Activated T-cell treated with anti-CD3 and anti-CD28 coated beads, Interleukin-2, amount 50 U/mL, for 1 hour (primary cell): ENCODE data around the gene NIN.
"Not testable (repeated sequence)": the region's sequence is repeated elsewhere in the genome, so short reads cannot be mapped to it uniquely, and the experiment has no call there.

Source experiments
- DNase-seq: peaks from one replicate; pipeline ENCODE4 v3.0.0-alpha.2; 2020

The NIN gene

DNA sequence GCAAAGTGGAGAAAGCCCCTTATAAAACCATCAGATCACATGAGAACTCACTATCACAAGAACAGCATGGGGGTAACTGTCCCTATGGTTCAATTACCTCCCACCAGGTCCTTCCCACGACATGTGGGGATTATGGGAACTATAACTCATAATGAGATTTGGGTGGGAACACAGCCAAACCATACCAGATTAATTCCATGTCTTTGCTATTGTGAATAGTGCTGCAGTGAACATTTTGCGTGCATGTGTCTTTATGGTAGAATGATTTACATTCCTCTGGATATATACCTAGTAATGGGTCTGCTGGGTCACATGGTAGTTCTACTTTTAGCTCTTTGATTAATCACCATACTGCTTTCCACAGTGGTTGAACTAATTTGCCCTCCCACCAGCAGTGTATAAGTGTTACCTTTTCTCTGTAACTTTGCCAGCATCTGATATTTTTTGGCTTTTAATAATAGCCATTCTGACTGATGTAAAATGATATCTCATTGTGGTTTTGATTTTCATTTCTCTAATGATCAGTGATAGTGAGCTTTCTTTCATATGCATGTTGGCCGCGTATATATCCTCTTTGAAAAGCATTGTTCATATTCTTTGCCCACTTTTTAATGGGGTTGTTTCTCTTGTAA, 133.2 kb downstream of the NIN start:
- DNase-seq: no peak

DNA sequence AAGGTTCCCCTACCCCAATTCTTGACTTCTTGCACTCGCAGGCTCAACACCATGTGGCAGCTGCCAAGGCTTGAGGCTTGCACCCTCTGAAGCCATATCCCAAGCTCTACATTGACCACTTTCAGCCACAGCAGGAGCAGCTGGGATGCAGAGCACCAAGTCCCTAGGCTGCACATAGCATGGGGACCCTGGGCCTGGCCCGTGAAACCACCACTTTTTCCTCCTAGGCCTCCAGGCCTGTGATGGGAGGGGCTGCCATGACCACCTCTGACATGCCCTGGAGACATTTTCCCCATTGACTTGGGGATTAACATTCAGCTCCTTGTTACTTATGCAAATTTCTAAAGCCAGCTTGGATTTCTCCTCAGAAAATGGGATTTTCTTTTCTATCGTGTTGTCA, 136.7 kb downstream of the NIN start:
- not testable (repeated sequence) for DNase-seq

DNA sequence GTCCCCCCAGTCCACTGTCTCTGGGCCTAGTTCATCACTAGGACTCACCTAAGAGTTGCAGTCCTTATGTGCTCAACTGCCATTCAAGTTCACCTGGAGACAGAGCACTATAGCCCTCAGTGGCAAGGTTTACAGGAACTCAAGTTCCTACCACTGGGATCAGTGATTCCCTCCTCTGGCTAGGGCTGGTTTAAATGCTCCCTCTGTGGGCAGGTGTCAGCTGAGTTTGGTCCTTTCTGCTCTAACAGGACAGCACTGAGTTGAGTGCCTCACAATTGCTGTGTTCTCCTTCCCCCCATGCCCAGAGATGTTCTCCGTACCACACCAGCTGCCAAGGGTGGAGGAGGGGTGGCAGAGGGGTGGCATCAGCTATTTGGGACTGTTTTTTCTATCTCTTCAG, 142.1 kb downstream of the NIN start:
- DNase-seq: no peak

DNA sequence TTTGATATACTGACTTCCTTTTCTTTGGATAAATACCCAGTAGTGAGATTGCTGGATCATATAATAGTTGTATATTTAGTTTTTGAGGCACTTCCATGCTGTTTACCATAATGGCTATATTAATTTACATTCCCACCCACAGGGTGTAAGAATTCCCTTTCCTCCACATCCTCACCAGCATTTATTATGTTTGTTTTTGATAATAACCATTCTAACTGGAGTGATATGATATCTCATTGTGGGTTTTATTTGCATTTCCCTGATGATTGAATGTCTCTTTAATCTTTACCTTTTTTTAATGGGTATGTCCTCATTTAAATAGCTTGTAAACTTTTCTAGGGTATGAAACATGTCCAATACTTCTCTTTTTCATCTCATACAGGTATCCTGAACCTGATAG, 151.3 kb downstream of the NIN start:
- DNase-seq: no peak

DNA sequence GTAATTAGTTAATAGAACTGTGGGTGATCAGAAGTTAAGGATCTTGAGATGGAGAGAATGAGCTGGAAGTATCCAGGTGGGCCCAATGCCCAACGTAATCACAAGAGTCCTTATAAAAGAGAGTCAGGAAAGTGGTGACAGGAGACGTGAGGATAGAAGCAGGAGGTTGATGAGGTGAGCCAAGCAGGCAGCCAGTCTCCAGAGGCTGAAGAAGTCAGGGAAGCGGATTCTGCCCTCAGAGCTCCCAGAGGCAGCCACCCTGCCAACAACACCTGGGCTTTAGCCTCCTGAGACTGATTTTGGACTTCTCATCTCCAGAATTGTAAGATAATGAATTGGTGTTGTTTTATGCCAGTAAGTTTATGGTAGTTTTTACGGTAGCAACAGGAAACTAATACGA, 152.8 kb downstream of the NIN start:
- no peak for DNase-seq

DNA sequence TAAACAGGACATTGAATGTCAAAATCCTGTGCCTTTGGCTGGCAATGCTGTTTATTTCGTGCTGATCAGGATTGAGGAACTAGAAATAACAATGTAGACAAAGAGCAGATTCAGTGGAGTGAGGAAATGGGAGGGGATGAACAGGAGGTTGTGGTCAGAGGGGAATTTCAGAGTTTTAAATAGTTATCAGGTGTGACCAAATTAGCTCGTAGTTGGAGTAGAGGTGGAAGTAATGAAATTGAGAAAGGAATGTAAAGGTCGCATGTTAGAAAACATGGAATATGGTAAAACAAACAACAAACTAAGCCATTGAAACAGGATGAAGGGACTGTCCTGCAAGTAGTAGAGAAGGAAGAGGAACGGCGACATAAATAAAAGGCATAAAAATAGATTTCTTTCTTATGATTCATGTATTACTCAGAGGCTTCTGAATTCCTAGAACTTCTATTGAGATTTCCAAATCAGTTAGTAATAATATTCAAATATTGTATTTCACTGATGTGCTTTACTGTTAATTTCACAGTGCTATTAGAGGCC, 153.4 kb downstream of the NIN start:
- no peak for DNase-seq

DNA sequence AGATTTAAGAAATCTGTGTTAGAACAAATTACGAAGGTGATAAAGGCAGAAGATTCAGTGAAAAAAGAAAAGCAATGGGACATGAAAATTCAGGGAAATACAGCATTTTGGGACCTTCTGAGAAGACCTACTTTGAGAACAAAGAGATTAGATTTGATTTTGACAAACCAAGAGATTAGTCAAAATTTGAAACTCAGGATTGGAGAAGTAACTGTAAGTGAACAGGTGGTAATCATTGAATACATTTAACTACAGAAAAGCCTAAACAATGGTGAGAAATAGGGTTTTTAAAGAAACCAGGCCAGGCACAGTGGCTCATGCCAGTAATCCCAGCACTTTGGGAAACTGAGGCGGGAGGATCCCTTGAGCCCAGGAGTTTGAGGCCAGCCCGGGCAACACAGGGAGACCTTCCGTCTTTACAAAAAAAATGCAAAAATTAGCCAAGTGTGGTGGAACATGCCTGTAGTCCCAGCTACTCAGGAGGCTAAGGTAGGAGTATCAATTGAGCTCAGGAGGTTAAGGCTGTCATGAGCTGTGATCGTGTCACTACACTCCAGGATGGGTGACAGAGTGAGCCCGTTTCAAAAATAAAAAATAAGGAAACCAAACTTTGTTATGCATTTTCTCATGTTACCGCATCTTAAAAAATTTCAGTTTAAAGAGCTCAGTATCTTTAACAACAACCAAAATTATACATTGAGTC, 154.0 kb downstream of the NIN start:
- no peak for DNase-seq

DNA sequence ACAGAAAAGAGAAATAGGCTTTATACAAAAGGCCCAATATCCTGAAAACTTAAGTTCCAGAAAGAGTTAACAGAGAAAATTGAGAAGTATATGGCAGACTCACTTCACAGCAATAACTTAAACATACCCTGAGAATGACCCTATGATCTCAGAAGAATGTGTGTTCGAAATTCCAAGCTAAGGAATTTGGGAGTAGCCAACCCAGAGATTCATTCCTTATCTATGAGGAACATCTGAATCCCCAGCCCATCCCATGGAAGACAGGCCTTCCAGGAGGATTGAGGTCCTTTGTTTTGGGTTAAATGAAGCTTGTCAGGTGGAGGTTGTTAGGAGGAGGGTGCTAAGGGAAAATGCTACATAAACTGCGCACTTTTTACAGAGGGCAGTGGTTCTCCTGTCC, 155.4 kb downstream of the NIN start:
- no peak for DNase-seq

DNA sequence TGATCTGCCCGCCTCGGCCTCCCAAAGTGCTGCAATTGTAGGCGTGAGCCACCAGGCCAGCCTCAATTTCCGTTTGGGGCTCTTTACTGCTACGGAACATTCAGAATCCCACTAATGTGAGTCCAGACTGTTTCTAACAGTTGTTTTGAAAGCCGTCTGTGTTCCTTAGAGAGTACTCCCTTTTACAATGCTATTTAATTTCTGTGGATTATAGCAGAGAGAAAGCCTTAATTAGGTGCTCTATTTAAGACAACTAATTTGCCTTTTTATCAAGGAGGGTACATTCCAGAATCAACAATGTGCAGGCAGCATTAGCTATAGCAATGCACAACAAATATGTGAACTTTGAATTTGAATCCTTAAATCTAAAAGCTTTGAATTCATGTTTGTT, 160.1 kb downstream of the NIN start:
- DNase-seq: no peak

DNA sequence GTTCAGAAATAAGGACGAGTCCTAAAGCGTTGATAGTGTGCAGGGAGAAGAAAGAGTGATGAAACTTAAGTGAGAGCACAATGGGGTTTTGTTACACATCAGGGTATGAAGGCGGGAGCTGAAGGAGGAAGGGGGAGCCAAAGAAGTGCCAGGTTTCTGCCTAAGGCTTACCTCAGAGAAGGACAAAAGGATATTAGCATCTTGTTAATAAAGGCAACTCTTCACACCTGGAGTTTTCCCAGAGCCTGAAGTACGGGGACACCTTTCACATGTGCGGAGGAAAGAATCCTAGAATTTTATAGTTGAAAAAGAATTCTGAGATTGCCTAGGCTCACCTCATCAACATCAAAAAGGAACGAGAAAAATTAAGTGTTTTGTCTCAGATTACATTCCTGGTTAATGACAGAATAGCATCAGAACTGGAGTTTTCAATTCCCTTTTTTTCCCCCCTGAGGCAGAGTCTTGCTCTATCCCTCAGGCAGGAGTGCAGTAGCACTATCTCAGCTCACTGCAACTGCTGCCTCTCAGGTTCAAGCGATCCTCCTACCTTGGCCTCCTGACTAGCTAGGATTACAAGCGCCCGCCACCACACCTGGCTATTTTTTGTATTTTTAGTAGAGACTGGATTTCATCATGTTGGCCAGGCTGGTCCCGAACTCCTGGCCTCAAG, 160.6 kb downstream of the NIN start:
- no peak for DNase-seq
